HUES48 (cell line): ENCODE measurements around the gene LRRC7.

Experiments used
- H3K27ac ChIP-seq: one replicate; pipeline ENCODE4 v1.7.0; 2013; ENCODE audit warnings: low read depth, low read length, inconsistent platforms
- H3K27me3 ChIP-seq: 2 replicates; pipeline ENCODE4 v1.6.1; 2013; ENCODE audit warnings: mild to moderate bottlenecking, low read length; ENCODE audit not compliant: control insufficient read depth, insufficient read depth
- H3K36me3 ChIP-seq: 2 replicates; pipeline ENCODE4 v1.6.1; 2013; ENCODE audit warnings: low read length; ENCODE audit not compliant: control insufficient read depth, insufficient read depth
- H3K4me1 ChIP-seq: 2 replicates; pipeline ENCODE4 v1.6.1; 2013; ENCODE audit warnings: mild to moderate bottlenecking, low read length; ENCODE audit not compliant: control insufficient read depth, insufficient read depth
- H3K4me3 ChIP-seq: 2 replicates; pipeline ENCODE4 v1.5.1; 2013; ENCODE audit warnings: mild to moderate bottlenecking, low read depth, low read length
- H3K9ac ChIP-seq: 2 replicates; pipeline ENCODE4 v1.6.1; 2013; ENCODE audit warnings: mild to moderate bottlenecking, low read depth, low read length, moderate library complexity
- H3K9me3 ChIP-seq: 2 replicates; pipeline ENCODE4 v1.6.1; 2013; ENCODE audit warnings: low read length; ENCODE audit not compliant: control insufficient read depth, insufficient read depth

Gene LRRC7

DNA sequence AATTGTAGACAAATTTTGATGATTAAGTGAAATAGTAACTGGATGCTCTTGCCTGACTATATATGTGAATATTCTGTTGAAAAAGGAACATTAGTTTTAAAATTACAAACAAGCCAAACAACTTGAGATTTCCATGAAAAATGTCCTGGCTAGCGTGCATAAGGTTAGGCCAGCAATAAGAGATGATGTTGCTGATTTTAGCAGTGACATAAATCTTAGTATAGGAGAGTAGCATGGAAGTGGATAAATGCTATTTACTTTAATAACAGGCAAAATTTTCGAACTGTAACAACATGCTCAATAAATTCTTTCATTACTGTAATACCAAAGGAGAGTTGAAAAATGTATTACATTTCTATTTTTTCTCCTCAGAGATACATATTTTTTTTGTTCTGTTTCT is 266.6 kb downstream of the LRRC7 start:
- Histone ChIP-seq H3K27me3 (no peaks in the 10 kb centered on the region), H3K9ac (no peak overlapping the region), H3K4me3 (no peak overlapping the region), H3K4me1 (no peaks in the 10 kb centered on the region), H3K27ac (no peak overlapping the region), H3K36me3 (no peaks in the 10 kb centered on the region), H3K9me3 (no peaks in the 10 kb centered on the region)

DNA sequence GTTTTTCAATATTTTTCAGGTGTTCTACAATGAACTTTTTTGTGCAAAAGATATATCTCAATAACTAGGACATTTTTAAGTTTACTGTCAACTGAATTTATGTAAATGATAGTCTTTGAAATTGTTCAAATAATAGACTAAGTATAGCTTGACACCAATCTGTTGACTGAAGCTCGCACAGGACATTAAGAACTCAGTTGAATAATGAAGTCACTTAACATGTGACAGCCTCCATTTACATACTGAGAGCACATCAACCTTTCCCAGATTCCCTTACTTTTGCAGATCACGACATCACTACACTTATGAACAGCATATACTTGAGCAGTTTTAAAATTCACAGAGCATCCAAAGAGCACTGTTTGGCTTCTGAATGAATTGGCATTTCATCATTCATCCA is 268.2 kb downstream of the LRRC7 start:
- no peaks in the 10 kb centered on the region for H3K36me3 ChIP-seq
- H3K9me3 ChIP-seq = no peaks in the 10 kb centered on the region
- H3K27ac ChIP-seq = no peak overlapping the region
- no peak overlapping the region for H3K4me3 ChIP-seq
- no peaks in the 10 kb centered on the region for H3K4me1 ChIP-seq
- no peaks in the 10 kb centered on the region for H3K27me3 ChIP-seq
- H3K9ac ChIP-seq = no peak overlapping the region

- no peaks in the 10 kb centered on the region for H3K4me1 ChIP-seq
- H3K9ac ChIP-seq = no peak overlapping the region
- H3K9me3 ChIP-seq = no peaks in the 10 kb centered on the region
- H3K27ac ChIP-seq = no peak overlapping the region
- no peak overlapping the region for H3K4me3 ChIP-seq
- no peaks in the 10 kb centered on the region for H3K27me3 ChIP-seq
- no peaks in the 10 kb centered on the region for H3K36me3 ChIP-seq
These were observed 269.4 kb downstream of the LRRC7 start for GRCh38 chr1:69836971-69837636.

DNA sequence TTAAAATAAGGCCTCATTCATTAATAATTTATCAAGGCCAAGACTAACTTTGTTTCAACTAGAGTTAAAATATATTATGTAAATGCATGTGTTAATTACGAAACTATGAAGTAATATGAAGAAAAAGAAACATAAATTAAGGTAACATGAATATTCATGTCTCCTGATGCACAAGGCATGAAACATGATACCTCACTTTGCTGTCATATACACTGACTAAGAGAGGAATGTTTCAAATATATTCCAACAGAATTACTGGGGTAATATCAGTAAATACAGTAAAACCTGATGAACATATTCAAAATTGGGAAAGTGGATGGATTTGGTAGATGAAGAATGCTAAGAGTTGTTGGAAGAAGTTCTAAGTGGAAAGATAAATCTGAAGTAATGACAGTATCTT is 274.6 kb downstream of the LRRC7 start:
- Histone ChIP-seq H3K36me3 (no peaks in the 10 kb centered on the region), H3K27me3 (no peaks in the 10 kb centered on the region), H3K27ac (no peak overlapping the region), H3K9ac (no peak overlapping the region), H3K4me1 (peaks cover 10% of the 10 kb centered on the region), H3K4me3 (no peak overlapping the region), H3K9me3 (no peaks in the 10 kb centered on the region)

DNA sequence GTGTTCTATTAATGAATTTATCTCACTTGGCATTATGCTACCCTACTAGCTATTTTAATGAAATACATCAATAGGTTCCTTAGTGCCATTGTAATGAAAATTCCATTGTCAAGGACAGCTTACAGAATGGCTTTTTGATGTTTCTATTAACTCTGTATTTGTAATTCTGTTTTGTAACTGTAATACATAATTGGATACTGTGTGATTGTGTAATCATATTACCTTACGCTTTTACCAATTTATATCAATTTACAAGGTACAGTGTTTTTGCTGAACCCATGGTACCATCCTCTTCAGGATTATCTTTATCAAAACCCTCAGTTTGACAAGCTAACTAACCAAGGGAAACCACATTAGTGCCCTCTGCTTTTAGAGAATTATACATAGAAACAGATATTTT is 277.9 kb downstream of the LRRC7 start:
- Histone ChIP-seq H3K27ac (no peak overlapping the region), H3K9me3 (no peaks in the 10 kb centered on the region), H3K36me3 (no peaks in the 10 kb centered on the region), H3K4me1 (peaks cover 10% of the 10 kb centered on the region), H3K9ac (no peak overlapping the region), H3K27me3 (no peaks in the 10 kb centered on the region), H3K4me3 (no peak overlapping the region)

DNA sequence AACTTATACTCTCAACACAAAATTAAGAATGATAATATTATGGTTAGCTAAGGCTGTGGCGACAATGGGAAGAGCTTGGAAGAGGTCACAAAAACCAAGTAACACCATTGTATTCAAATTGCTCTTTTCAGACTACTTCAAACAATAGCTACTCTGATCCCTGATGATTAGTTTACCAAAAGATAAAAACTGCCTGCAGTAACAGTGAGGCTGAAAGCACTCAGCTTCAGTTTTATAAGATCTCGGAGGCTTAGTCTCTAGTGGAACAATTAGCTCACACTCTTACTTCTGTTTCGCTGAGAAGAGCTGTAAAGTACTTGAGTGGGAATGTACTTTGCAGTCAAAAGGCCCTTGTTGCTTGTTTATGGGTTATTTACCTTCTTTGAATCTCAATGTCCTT is 278.5 kb downstream of the LRRC7 start:
- Histone ChIP-seq H3K9me3 (no peaks in the 10 kb centered on the region), H3K4me3 (no peak overlapping the region), H3K4me1 (peaks cover 10% of the 10 kb centered on the region), H3K27ac (no peak overlapping the region), H3K36me3 (no peaks in the 10 kb centered on the region), H3K9ac (no peak overlapping the region), H3K27me3 (no peaks in the 10 kb centered on the region)

DNA sequence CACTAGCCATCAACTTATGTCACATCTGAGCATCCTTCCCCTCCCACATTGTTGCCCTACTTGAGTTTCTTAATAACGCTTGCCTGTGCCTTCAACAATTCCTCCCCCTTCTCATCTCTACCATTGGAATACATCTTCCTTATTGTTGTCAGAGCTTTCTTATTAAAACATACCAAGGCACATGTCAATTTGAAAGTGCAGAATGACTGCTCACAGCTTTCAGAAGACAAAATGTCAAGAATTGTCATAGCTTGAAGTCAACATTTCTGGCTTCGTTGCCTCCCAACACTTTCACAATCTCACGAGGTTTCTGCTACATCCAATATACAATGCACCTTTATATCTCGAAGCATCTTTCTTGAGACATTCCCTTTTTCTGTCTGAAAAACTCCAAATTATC is 279.9 kb downstream of the LRRC7 start:
- Histone ChIP-seq H3K27ac (no peak overlapping the region), H3K36me3 (no peaks in the 10 kb centered on the region), H3K4me1 (peaks cover 10% of the 10 kb centered on the region), H3K4me3 (no peak overlapping the region), H3K9ac (no peak overlapping the region), H3K9me3 (no peaks in the 10 kb centered on the region), H3K27me3 (no peaks in the 10 kb centered on the region)

- H3K36me3 ChIP-seq = no peaks in the 10 kb centered on the region
- no peaks in the 10 kb centered on the region for H3K27me3 ChIP-seq
- H3K4me1 ChIP-seq = no peaks in the 10 kb centered on the region
- H3K27ac ChIP-seq = no peak overlapping the region
- H3K9ac ChIP-seq = no peak overlapping the region
- no peak overlapping the region for H3K4me3 ChIP-seq
- no peaks in the 10 kb centered on the region for H3K9me3 ChIP-seq
These were observed 284.4 kb downstream of the LRRC7 start for GRCh38 chr1:69852151-69852550.

- Histone ChIP-seq H3K27me3 (no peaks in the 10 kb centered on the region), H3K4me3 (no peak overlapping the region), H3K36me3 (no peaks in the 10 kb centered on the region), H3K9me3 (no peaks in the 10 kb centered on the region), H3K9ac (no peak overlapping the region), H3K4me1 (no peaks in the 10 kb centered on the region), H3K27ac (no peak overlapping the region)
These were observed 285.0 kb downstream of the LRRC7 start for GRCh38 chr1:69852706-69853105.

DNA sequence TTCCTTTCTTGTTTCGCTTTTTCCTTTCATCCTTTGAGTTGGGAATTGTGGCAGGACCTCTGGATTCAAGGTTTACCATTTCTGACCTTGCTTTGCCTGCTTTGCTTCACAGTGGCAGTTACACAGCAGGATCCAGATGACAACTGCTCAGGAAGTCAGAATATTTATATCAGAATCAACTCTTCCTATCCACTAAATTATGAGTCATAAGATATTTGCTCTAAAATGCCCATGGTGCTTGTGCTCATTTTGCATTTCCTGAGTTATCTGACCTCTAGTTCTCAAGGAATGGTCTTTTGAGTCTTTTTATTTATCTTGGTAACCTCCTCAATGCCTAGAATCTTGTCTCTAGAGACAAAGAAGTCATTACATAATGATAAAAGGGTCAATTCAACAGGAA is 290.8 kb downstream of the LRRC7 start:
- no peaks in the 10 kb centered on the region for H3K9me3 ChIP-seq
- H3K36me3 ChIP-seq = no peaks in the 10 kb centered on the region
- no peak overlapping the region for H3K27ac ChIP-seq
- H3K27me3 ChIP-seq = no peaks in the 10 kb centered on the region
- peaks cover 5% of the 10 kb centered on the region for H3K4me1 ChIP-seq
- H3K4me3 ChIP-seq = no peak overlapping the region
- H3K9ac ChIP-seq = no peak overlapping the region

GRCh38 chr1:69861641-69862040 is 293.9 kb downstream of the LRRC7 start:
- Histone ChIP-seq H3K4me3 (no peak overlapping the region), H3K36me3 (no peaks in the 10 kb centered on the region), H3K9me3 (no peaks in the 10 kb centered on the region), H3K27me3 (no peaks in the 10 kb centered on the region), H3K27ac (no peak overlapping the region), H3K4me1 (peaks cover 5% of the 10 kb centered on the region), H3K9ac (no peak overlapping the region)

- Histone ChIP-seq H3K4me3 (no peak overlapping the region), H3K9ac (no peak overlapping the region), H3K36me3 (no peaks in the 10 kb centered on the region), H3K27me3 (no peaks in the 10 kb centered on the region), H3K27ac (no peak overlapping the region), H3K9me3 (no peaks in the 10 kb centered on the region), H3K4me1 (peaks cover 5% of the 10 kb centered on the region)
These were observed 295.2 kb downstream of the LRRC7 start for GRCh38 chr1:69862906-69863305.
